ENCODE data around the gene PRSS53. TPM values are rescaled to one million over a fixed set of nuclear protein-coding genes. Genes with fewer than 3 reads are reported as not detected.
A peak's percentile ranks its signal among the peaks of the same experiment; 100 is the strongest.

The PRSS53 gene
- polyA plus RNA-seq, 1 of the 3 experiments (the other 2 are of a cell fraction): 3.1 TPM

DNA sequence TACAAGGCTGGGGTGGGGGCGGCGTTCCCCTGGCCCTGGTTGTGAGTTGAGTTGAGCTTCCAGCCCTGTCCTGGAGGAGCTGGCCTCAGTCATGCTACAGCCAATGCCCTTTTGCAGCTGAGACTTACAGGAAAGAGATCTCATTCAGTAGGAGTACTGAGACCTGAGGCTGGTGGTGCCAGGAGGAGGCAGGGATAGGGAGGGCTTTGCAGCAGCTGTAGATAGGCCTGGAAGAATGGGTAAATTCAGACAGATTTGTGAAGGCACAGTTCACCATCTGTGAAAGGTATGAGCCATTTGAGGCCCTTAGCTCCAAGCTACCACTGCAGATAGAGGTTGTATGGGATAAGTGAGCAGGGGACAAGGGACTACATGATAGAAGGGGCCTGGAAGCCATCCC lies 49.8 kb downstream of the PRSS53 start (continued):
- TF ChIP-seq SIN3A (IDR thresholded peaks at IDR 0.05; ENCODE audit: borderline replicate concordance, low read depth, low read length) (no peak), JUND (IDR thresholded peaks at IDR 0.05) (no peak), FOSL2 (IDR thresholded peaks at IDR 0.05; ENCODE audit: borderline replicate concordance, low read depth) (no peak), TEAD4 (IDR thresholded peaks at IDR 0.05; ENCODE audit: borderline replicate concordance, insufficient read depth) (no peak)
- TF ChIP-seq, protein P1, sequence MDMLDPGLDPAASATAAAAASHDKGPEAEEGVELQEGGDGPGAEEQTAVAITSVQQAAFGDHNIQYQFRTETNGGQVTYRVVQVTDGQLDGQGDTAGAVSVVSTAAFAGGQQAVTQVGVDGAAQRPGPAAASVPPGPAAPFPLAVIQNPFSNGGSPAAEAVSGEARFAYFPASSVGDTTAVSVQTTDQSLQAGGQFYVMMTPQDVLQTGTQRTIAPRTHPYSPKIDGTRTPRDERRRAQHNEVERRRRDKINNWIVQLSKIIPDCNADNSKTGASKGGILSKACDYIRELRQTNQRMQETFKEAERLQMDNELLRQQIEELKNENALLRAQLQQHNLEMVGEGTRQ (IDR thresholded peaks at IDR 0.05; ENCODE audit: borderline replicate concordance, low read depth, low read length): no peak

DNA sequence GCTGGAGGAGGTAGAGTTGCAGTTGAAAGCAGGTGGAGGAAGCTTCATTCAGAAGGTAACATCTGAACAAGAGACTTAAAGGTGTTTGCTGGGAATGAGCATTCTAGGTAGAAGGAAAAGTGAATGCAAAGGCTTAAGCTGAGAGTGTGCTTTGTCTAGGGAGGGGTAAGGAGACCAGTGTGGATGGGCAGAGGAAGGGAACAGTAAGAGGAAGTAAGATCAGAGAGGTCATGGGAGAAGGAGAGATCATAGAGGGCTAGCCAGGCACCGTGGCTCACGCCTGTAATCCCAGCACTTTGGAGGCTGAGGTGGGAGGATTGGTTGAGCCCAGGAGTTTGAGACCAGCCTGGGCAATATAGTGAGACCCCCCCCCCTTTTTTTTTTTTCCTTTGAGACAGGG lies 52.1 kb downstream of the PRSS53 start:
- no peaks in the 10 kb centered on the region for H3K27me3 ChIP-seq (ENCODE audit: insufficient read depth)
- ChIA-PET POLR2A (no interaction called here), CTCF (interaction anchor here (1.4 kb wide), 1 partner anchor 23 kb away, joined by 3 read pairs; no protein-coding TSS in a partner anchor)
- peaks cover 7% of the 10 kb centered on the region for H4K20me1 ChIP-seq (ENCODE audit: insufficient read depth)
- no peak overlapping the region for H3K9ac ChIP-seq
- no peaks in the 10 kb centered on the region for H3K9me2 ChIP-seq
- H3K4me2 ChIP-seq: no peak overlapping the region
- H3K79me2 ChIP-seq (ENCODE audit: insufficient read depth): peaks cover 19% of the 10 kb centered on the region
- WGBS (ENCODE audit: low lambda C conversion rate): 78% methylated on average over 2 of the region's 2 CpGs
- H3K4me3 ChIP-seq (ENCODE audit: low read depth in 2 of 2, low read length in 1 of 2): no peak overlapping the region
- H3K27ac ChIP-seq (ENCODE audit: low read depth in 2 of 2, low read length in 1 of 2): no peak overlapping the region
- H3K36me3 ChIP-seq (replicated peaks in 1 of 2; ENCODE audit: control insufficient read depth in 1 of 2, insufficient read depth in 2 of 2, low read length in 1 of 2): peaks cover 27 to 45% of the 10 kb centered on the region in 2 experiments
- TF ChIP-seq CHD2 (IDR thresholded peaks at IDR 0.05; ENCODE audit: low read length, partially characterized antibody): no peak
- TF ChIP-seq, protein P2, sequence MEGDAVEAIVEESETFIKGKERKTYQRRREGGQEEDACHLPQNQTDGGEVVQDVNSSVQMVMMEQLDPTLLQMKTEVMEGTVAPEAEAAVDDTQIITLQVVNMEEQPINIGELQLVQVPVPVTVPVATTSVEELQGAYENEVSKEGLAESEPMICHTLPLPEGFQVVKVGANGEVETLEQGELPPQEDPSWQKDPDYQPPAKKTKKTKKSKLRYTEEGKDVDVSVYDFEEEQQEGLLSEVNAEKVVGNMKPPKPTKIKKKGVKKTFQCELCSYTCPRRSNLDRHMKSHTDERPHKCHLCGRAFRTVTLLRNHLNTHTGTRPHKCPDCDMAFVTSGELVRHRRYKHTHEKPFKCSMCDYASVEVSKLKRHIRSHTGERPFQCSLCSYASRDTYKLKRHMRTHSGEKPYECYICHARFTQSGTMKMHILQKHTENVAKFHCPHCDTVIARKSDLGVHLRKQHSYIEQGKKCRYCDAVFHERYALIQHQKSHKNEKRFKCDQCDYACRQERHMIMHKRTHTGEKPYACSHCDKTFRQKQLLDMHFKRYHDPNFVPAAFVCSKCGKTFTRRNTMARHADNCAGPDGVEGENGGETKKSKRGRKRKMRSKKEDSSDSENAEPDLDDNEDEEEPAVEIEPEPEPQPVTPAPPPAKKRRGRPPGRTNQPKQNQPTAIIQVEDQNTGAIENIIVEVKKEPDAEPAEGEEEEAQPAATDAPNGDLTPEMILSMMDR (IDR thresholded peaks at IDR 0.05): no peak
- no peak for DNase-seq
- no peaks in the 10 kb centered on the region for H3K9me3 ChIP-seq
- H2AFZ ChIP-seq (ENCODE audit: low read depth): no peak overlapping the region
- peaks cover 9 to 10% of the 10 kb centered on the region in 2 experiments; a peak in 2 of 4 replicates for H3K4me1 ChIP-seq (ENCODE audit: control insufficient read depth in 1 of 2, insufficient read depth in 2 of 2, low read depth in 1 of 2, low read length in 1 of 2)
- peaks cover 8% of the 10 kb centered on the region for H3F3A ChIP-seq (replicated peaks; ENCODE audit: insufficient read depth)

DNA sequence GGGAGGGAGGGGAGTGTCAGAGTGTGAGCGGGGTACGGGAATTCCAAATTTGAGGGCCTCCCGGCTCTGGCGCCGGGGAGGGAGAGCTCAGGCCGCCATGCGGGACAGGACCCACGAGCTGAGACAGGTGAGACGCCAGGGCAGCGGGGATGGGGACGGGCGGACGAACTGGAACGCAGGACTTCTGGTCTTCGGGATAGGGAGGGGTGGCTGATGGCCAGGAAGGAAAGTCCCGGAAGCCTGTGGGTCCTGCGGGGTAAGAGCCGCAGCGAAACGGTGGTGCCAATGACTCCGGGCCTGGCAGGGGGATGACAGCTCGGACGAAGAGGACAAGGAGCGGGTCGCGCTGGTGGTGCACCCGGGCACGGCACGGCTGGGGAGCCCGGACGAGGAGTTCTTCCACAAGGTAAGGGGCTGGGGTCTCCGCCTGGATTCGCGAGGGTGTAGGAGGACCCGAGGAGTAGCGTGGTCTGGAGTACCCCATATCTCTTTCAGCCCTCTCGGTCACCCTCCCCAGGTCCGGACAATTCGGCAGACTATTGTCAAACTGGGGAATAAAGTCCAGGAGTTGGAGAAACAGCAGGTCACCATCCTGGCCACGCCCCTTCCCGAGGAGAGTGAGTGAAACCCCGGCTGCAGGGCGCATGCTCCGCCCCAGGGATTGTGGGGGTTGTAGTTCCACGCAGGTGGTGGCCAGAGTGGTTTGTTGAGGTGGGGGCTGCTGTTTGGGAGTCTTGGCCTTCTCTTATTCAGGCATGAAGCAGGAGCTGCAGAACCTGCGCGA lies 54.8 kb downstream of the PRSS53 start:
- CTCF ChIA-PET: interaction anchor here (0.6 to 1.6 kb wide), 3 partner anchors 11 to 109 kb away, joined by 3 to 5 read pairs (median 4); partner anchors contain the start of gene HSD3B7
- peaks cover 9 to 10% of the 10 kb centered on the region in 2 experiments; a peak in 2 of 4 replicates for H3K4me1 ChIP-seq (ENCODE audit: control insufficient read depth in 1 of 2, insufficient read depth in 2 of 2, low read depth in 1 of 2, low read length in 1 of 2)
- H3K4me3 ChIP-seq (ENCODE audit: low read depth in 2 of 2, low read length in 1 of 2): peak overlapping the region; percentile 87 to 97
- peak overlapping the region; percentile 77 for H3K4me2 ChIP-seq
- H3F3A ChIP-seq (replicated peaks; ENCODE audit: insufficient read depth): peaks cover 8% of the 10 kb centered on the region
- peaks cover 16 to 31% of the 10 kb centered on the region in 2 experiments for H3K36me3 ChIP-seq (replicated peaks in 1 of 2; ENCODE audit: control insufficient read depth in 1 of 2, insufficient read depth in 2 of 2, low read length in 1 of 2)
- H3K79me2 ChIP-seq (ENCODE audit: insufficient read depth): peaks cover 19% of the 10 kb centered on the region
- peak overlapping the region; percentile 84 for H3K9ac ChIP-seq
- peak overlapping the region; percentile 81; the same call in 1 of the 2 replicates for H2AFZ ChIP-seq (ENCODE audit: low read depth)
- H3K27ac ChIP-seq (ENCODE audit: low read depth in 2 of 2, low read length in 1 of 2): peak overlapping the region; percentile 59 to 64
- WGBS (ENCODE audit: low lambda C conversion rate): 8% methylated on average over 22 of the region's 47 CpGs
- POLR2A ChIA-PET: interaction anchor here (0.6 to 1.5 kb wide), 4 partner anchors 39 to 147 kb away, joined by 3 to 5 read pairs (median 3); partner anchors contain the start of genes KAT8 and ZNF668
- H3K9me3 ChIP-seq: no peaks in the 10 kb centered on the region
- peak; percentile 98 for DNase-seq
- H3K27me3 ChIP-seq (ENCODE audit: insufficient read depth): no peaks in the 10 kb centered on the region
- H3K9me2 ChIP-seq: no peaks in the 10 kb centered on the region
- H4K20me1 ChIP-seq (ENCODE audit: insufficient read depth): peaks cover 7% of the 10 kb centered on the region
- TF ChIP-seq POLR2AphosphoS5 (IDR thresholded peaks at IDR 0.05; ENCODE audit: low read depth, low read length) (peak; percentile 46; the same call in 1 of the 2 replicates), RXRA (IDR thresholded peaks at IDR 0.05; ENCODE audit: borderline replicate concordance, low read depth) (no peak), NRF1 (IDR thresholded peaks at IDR 0.05; ENCODE audit: low read depth, low read length) (peak; percentile 89), RAD21 (IDR thresholded peaks at IDR 0.05; ENCODE audit: low read length) (no peak)
- TF ChIP-seq, protein P3, sequence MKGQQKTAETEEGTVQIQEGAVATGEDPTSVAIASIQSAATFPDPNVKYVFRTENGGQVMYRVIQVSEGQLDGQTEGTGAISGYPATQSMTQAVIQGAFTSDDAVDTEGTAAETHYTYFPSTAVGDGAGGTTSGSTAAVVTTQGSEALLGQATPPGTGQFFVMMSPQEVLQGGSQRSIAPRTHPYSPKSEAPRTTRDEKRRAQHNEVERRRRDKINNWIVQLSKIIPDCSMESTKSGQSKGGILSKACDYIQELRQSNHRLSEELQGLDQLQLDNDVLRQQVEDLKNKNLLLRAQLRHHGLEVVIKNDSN (IDR thresholded peaks at IDR 0.05; ENCODE audit: borderline replicate concordance, low read depth): no peak
- TF ChIP-seq, protein P4, sequence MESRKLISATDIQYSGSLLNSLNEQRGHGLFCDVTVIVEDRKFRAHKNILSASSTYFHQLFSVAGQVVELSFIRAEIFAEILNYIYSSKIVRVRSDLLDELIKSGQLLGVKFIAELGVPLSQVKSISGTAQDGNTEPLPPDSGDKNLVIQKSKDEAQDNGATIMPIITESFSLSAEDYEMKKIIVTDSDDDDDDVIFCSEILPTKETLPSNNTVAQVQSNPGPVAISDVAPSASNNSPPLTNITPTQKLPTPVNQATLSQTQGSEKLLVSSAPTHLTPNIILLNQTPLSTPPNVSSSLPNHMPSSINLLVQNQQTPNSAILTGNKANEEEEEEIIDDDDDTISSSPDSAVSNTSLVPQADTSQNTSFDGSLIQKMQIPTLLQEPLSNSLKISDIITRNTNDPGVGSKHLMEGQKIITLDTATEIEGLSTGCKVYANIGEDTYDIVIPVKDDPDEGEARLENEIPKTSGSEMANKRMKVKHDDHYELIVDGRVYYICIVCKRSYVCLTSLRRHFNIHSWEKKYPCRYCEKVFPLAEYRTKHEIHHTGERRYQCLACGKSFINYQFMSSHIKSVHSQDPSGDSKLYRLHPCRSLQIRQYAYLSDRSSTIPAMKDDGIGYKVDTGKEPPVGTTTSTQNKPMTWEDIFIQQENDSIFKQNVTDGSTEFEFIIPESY (IDR thresholded peaks at IDR 0.05; ENCODE audit: borderline replicate concordance, low read depth): no peak
- TF ChIP-seq, protein P5, sequence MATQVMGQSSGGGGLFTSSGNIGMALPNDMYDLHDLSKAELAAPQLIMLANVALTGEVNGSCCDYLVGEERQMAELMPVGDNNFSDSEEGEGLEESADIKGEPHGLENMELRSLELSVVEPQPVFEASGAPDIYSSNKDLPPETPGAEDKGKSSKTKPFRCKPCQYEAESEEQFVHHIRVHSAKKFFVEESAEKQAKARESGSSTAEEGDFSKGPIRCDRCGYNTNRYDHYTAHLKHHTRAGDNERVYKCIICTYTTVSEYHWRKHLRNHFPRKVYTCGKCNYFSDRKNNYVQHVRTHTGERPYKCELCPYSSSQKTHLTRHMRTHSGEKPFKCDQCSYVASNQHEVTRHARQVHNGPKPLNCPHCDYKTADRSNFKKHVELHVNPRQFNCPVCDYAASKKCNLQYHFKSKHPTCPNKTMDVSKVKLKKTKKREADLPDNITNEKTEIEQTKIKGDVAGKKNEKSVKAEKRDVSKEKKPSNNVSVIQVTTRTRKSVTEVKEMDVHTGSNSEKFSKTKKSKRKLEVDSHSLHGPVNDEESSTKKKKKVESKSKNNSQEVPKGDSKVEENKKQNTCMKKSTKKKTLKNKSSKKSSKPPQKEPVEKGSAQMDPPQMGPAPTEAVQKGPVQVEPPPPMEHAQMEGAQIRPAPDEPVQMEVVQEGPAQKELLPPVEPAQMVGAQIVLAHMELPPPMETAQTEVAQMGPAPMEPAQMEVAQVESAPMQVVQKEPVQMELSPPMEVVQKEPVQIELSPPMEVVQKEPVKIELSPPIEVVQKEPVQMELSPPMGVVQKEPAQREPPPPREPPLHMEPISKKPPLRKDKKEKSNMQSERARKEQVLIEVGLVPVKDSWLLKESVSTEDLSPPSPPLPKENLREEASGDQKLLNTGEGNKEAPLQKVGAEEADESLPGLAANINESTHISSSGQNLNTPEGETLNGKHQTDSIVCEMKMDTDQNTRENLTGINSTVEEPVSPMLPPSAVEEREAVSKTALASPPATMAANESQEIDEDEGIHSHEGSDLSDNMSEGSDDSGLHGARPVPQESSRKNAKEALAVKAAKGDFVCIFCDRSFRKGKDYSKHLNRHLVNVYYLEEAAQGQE (IDR thresholded peaks at IDR 0.05; ENCODE audit: low read depth, low read length): no peak
